Mesothelial cell of epicardium (in vitro differentiated cells): ENCODE data around the gene CARD8. TPM values are rescaled to one million over a fixed set of nuclear protein-coding genes. Genes with fewer than 3 reads are reported as not detected.
A peak's percentile ranks its signal among the peaks of the same experiment; 100 is the strongest.
"Not testable (repeated sequence)": the region's sequence is repeated elsewhere in the genome, so short reads cannot be mapped to it uniquely, and the experiment has no call there.

ENCODE experiments used
- DNase-seq, 2 experiments: peaks; one replicate each; pipeline ENCODE4 v3.0.0; 2021; ENCODE audit warnings: low spot score in 2 of 2; ENCODE audit not compliant: unreplicated experiment in 2 of 2
- H3K27ac Mint-ChIP-seq: 2 replicates; pipeline ENCODE4 v1.8.0; 2021; ENCODE audit warnings: mixed read lengths
- H3K27me3 Mint-ChIP-seq: 2 replicates; pipeline ENCODE4 v1.8.0; 2021; ENCODE audit warnings: low read depth, mixed read lengths
- H3K36me3 Mint-ChIP-seq: 2 replicates; pipeline ENCODE4 v1.8.0; 2021; ENCODE audit warnings: mixed read lengths
- H3K4me1 Mint-ChIP-seq: 2 replicates; pipeline ENCODE4 v1.8.0; 2021; ENCODE audit warnings: mixed read lengths
- H3K4me3 Mint-ChIP-seq: 2 replicates; pipeline ENCODE4 v1.8.0; 2021; ENCODE audit warnings: mild to moderate bottlenecking, moderate library complexity, mixed read lengths
- H3K9me3 Mint-ChIP-seq: 2 replicates; pipeline ENCODE4 v1.8.0; 2021; ENCODE audit warnings: mixed read lengths
- total RNA-seq: library from RNA; stranded (reverse); gene quantifications from 3 replicates; pipeline ENCODE4 v1.2.1, GENCODE V29; 2021
- TF ChIP-seq, protein P1 (sequence below): fragments of 200-600 bp; sonication (generic); IDR thresholded peaks from one replicate; pipeline ENCODE4 v1.5.0; 2021; ENCODE audit warnings: antibody characterized with exemption; ENCODE audit not compliant: unreplicated experiment

Gene CARD8
- total RNA-seq, 1 donor from 2014 or later, result 51.5 TPM

DNA sequence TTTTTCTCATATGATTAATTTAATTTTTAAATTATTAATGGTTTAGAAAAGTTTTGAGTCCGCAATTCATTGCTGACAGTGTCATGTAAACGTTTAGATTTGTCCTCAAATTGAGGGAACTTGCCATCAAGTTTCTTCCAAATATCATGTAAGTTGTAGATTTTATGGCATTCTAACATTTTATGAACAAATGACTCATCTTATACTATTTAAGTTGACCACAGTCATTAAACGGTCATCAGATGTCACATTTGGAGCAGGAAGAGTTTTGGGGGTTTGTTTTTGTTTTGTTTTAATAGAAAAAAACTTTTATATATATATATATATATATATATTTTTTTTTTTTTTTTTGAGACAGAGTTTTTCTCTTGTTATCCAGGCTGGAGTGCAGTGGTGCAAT is 18.5 kb upstream of the CARD8 start:
- Mint-ChIP-seq H3K4me3 (no peak overlapping the region), H3K27ac (no peak overlapping the region), H3K9me3 (no peaks in the 10 kb centered on the region), H3K4me1 (peaks cover 10% of the 10 kb centered on the region), H3K36me3 (peaks cover 4% of the 10 kb centered on the region), H3K27me3 (no peaks in the 10 kb centered on the region)
- no peak for DNase-seq
- TF ChIP-seq, protein P1, sequence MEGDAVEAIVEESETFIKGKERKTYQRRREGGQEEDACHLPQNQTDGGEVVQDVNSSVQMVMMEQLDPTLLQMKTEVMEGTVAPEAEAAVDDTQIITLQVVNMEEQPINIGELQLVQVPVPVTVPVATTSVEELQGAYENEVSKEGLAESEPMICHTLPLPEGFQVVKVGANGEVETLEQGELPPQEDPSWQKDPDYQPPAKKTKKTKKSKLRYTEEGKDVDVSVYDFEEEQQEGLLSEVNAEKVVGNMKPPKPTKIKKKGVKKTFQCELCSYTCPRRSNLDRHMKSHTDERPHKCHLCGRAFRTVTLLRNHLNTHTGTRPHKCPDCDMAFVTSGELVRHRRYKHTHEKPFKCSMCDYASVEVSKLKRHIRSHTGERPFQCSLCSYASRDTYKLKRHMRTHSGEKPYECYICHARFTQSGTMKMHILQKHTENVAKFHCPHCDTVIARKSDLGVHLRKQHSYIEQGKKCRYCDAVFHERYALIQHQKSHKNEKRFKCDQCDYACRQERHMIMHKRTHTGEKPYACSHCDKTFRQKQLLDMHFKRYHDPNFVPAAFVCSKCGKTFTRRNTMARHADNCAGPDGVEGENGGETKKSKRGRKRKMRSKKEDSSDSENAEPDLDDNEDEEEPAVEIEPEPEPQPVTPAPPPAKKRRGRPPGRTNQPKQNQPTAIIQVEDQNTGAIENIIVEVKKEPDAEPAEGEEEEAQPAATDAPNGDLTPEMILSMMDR, result no peak

DNA sequence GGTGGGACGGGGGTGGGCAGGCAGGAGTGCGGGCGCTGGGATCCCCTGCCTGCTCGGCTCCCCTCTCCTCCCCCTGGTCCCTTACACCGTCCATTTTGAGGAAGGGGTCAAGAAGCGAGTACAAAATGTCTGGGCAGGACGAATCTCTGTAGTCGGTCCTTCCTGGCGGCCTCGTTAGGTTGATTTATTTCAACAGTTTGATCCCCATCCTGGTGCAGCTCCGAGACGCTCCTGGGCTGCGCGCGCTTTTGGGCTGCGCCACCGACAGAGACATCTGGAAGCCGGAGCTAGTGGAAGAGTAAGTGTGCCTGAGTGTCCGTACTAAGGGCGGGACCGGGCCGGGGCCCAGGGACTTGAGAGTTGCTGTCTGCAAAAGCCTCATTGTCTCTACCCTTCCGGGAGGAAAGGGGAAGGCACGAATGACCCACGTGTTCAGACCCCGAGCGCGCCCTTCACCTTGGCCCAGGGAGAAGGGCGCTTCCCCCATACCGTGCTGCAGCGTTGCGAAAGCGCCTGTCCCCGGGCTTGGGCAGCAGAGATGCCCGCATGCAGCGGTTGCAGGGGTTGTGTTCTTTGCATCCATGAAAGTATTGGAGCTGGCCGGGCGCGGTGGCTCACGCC is 15.9 kb upstream of the CARD8 start:
- TF ChIP-seq, protein P1, result no peak
- no peaks in the 10 kb centered on the region for H3K36me3 Mint-ChIP-seq
- peak overlapping the region; percentile 79 for H3K27ac Mint-ChIP-seq
- no peaks in the 10 kb centered on the region for H3K9me3 Mint-ChIP-seq
- H3K4me3 Mint-ChIP-seq, result peak overlapping the region; percentile 92
- peaks cover 10% of the 10 kb centered on the region for H3K4me1 Mint-ChIP-seq
- DNase-seq, result peak in 1 of 2 experiments; percentile 59
- H3K27me3 Mint-ChIP-seq, result no peaks in the 10 kb centered on the region

DNA sequence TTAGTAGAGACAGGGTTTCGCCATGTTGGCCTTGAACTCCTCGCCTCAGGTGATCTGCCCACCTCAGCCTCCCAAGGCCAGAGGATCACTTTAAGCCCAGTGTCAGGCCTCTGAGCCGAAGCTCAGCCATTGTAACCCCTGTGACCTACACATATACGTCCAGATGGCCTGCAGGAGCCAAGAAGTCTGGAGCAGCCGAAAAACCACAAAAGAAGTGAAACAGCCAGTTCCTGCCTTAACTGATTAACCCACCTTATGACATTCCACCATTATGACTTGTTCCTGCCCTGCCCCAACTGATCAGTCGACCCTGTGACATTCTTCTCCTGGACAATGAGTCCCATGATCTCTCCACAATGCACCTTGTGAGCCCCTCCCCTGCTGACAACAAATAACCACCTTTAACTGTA is 13.9 kb upstream of the CARD8 start:
- H3K36me3 Mint-ChIP-seq, H3K27me3 Mint-ChIP-seq, H3K27ac Mint-ChIP-seq, H3K4me1 Mint-ChIP-seq, H3K9me3 Mint-ChIP-seq: not testable (repeated sequence)
- peak overlapping the region; percentile 92 for H3K4me3 Mint-ChIP-seq
- DNase-seq, result peak in 1 of 2 experiments; percentile 11

DNA sequence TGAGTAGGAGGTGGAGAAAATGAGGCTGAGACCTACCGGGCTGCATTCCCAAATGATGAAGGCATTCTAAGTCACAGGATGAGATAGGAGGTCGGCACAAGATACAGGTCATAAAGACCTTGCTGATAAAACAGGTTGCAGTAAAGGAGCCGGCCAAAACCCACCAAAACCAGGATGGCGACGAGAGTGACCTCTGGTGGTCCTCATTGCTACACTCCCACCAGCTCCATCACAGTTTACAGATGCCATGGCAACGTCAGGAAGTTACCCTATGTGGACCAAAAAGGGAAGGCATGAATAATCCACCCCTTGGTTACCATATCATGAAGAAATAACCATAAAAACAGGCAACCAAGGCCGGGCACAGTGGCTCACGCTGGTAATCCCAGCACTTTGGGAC is 9.6 kb upstream of the CARD8 start:
- H3K9me3 Mint-ChIP-seq, H3K4me1 Mint-ChIP-seq, H3K36me3 Mint-ChIP-seq, H3K4me3 Mint-ChIP-seq, DNase-seq, H3K27ac Mint-ChIP-seq: not testable (repeated sequence)
- H3K27me3 Mint-ChIP-seq, result peaks cover 11% of the 10 kb centered on the region

DNA sequence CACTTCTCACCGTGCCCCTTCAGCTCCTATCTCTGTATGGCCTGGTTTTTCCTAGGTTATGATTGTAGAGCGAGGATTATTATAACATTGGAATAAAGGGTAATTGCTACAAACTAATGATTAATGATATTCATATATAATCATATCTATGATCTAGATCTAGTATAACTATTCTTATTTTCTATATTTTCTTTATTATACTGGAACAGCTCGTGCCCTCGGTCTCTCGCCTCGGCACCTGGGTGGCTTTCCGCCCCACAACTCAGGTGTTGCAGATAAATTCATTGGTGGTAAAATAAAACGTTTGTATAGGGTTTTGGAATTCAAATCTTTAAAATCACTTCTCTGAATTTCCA is 4.6 kb upstream of the CARD8 start:
- not testable (repeated sequence) for DNase-seq, H3K36me3 Mint-ChIP-seq, H3K4me1 Mint-ChIP-seq, H3K27ac Mint-ChIP-seq, H3K9me3 Mint-ChIP-seq
- Mint-ChIP-seq H3K27me3 (peaks cover 11% of the 10 kb centered on the region), H3K4me3 (peak overlapping the region; percentile 64)

DNA sequence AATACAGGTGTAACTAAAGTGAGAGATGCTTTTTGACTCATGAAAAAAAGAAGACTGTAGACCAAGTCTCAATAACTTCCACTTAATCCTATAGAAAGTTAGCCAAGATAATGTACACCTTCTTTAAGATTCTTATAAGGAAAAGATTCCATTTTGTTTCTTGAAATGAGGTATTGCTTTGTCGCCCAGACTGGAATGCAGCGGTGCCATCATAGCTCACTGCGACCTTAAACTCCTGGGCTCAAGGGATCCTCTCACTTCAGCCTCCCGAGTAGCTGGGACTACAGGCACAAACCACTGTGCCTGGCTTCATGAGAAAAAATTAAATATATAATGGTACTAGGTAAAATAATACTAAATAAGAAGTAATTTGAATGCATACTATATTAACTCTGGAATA is 3.3 kb upstream of the CARD8 start:
- H3K27ac Mint-ChIP-seq, H3K27me3 Mint-ChIP-seq, H3K9me3 Mint-ChIP-seq, DNase-seq, H3K36me3 Mint-ChIP-seq, H3K4me3 Mint-ChIP-seq: not testable (repeated sequence)
- H3K4me1 Mint-ChIP-seq, result peaks cover 14% of the 10 kb centered on the region

DNA sequence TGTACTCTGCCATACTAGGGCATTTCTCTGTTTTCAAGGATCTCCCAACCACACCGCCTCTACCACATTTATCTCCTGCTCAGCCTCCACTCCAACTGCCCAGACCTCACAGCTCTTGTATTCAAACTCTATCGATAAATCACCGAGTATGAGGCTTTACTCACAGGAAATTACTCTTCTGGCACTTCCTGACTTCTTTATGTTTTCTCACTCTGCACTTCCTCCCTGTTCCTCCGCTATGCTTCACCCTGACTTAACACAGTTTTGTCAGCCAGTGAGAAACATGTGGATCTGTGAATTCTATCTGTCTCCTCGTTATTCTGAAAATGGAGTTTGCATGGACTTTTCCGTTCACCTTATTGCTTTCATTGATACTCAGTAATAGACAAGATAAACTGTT is 2.6 kb upstream of the CARD8 start:
- no peaks in the 10 kb centered on the region for H3K9me3 Mint-ChIP-seq
- H3K27me3 Mint-ChIP-seq, result peaks cover 3% of the 10 kb centered on the region
- TF ChIP-seq, protein P1, result no peak
- no peak overlapping the region for H3K4me3 Mint-ChIP-seq
- DNase-seq, result no peak
- peaks cover 16% of the 10 kb centered on the region for H3K4me1 Mint-ChIP-seq
- no peak overlapping the region for H3K27ac Mint-ChIP-seq
- H3K36me3 Mint-ChIP-seq, result no peaks in the 10 kb centered on the region

DNA sequence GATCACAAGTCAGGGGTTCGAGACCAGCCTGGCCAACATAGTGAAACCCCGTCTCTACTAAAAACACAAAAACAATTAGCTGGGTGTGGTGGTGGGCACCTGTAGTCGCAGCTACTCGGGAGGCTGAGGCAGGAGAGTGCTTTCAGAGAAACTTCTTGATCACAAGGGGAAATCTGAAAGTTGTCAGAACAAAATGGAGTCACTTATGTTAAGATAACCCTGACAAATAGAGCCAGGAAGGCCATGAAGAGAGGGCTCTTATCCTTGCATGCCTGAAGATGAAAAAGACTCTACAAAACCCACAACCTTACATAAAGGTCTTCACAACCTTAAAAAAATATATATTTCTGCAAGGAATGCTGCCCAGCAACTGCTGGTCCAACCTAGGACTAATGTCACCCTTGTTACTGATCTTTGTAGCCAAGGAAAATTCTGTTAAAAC is 1.2 kb downstream of the CARD8 start:
- DNase-seq, result no peak
- H3K9me3 Mint-ChIP-seq, result no peaks in the 10 kb centered on the region
- H3K4me1 Mint-ChIP-seq, result peaks cover 16% of the 10 kb centered on the region
- peaks cover 2% of the 10 kb centered on the region for H3K36me3 Mint-ChIP-seq
- TF ChIP-seq, protein P1, result no peak
- no peaks in the 10 kb centered on the region for H3K27me3 Mint-ChIP-seq
- peak overlapping the region; percentile 25 for H3K27ac Mint-ChIP-seq
- peak overlapping the region; percentile 96 for H3K4me3 Mint-ChIP-seq
